SK-N-MC (cell line): Measurements from ENCODE around the gene DDX51.
"Not testable (repeated sequence)": the region's sequence is repeated elsewhere in the genome, so short reads cannot be mapped to it uniquely, and the experiment has no call there.

ENCODE experiments used
- DNase-seq: peaks from one replicate; pipeline ENCODE4 v3.0.0-alpha.2; 2011; ENCODE audit warnings: low read depth, low spot score
- H3K27ac ChIP-seq: fragments of 200-600 bp; sonication (generic); 2 replicates; pipeline ENCODE4 v1.5.1; 2016; ENCODE audit warnings: mixed run types
- H3K36me3 ChIP-seq: fragments of 200-600 bp; sonication (generic); 2 replicates; pipeline ENCODE4 v1.6.1; 2017; ENCODE audit warnings: antibody characterized with exemption, low read length, mixed read lengths; ENCODE audit not compliant: insufficient read depth
- H3K4me3 ChIP-seq: fragments of 200-600 bp; sonication (generic); 2 replicates; pipeline ENCODE4 v1.5.1; 2016
- H3K9ac ChIP-seq: fragments of 200-600 bp; sonication (generic); 2 replicates; pipeline ENCODE4 v1.8.0; 2017; ENCODE audit warnings: mixed run types, mixed read lengths; ENCODE audit not compliant: insufficient read length
- H3K9me3 ChIP-seq: fragments of 200-600 bp; sonication (generic); 2 replicates; pipeline ENCODE4 v1.6.1; 2017; ENCODE audit warnings: low read depth, mild to moderate bottlenecking, antibody characterized with exemption, low read length, moderate library complexity, mixed read lengths
- EZH2 ChIP-seq: fragments of 200-600 bp; sonication (generic); IDR thresholded peaks from one replicate; pipeline ENCODE4 v1.6.1; 2017; ENCODE audit warnings: antibody characterized with exemption
- FOXP2 ChIP-seq: optimal IDR thresholded peaks from 2 replicates; pipeline ENCODE3; 2011; ENCODE audit warnings: mild to moderate bottlenecking, moderate library complexity; ENCODE audit not compliant: insufficient read depth; ENCODE audit errors: extremely low read length, control extremely low read depth
- POLR2AphosphoS5 ChIP-seq: IDR thresholded peaks from 2 replicates; pipeline ENCODE4 v1.6.1; 2012; ENCODE audit warnings: mild to moderate bottlenecking, low read depth, low read length, borderline replicate concordance

Gene DDX51

DNA sequence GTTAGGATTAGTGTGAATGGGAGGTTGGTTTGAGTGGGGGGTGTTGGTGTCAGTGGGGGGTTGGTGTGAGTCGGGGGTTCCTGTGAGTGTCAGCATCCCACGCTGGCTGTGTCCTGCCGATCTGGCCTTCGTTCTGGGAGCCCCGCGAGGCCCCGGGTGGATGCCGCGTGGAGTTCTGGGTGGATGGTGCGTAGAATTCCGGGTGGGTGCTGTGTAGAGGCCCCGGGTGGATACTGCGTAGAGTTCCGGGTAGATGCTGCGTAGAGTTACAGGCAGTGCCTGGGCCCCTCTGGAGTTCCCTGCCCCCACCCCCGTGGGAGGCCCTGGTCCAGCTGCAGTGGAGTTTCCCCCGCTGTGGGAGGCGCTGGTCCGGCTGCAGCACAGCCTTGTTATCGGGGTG is 8.8 kb upstream of the DDX51 start:
- no peak for DNase-seq
- TF ChIP-seq FOXP2 (no peak), POLR2AphosphoS5 (no peak), EZH2 (no peak)
- Histone ChIP-seq H3K9me3 (no peaks in the 10 kb centered on the region), H3K27ac (no peak overlapping the region), H3K4me3 (no peak overlapping the region), H3K9ac (no peak overlapping the region), H3K36me3 (peaks cover 24% of the 10 kb centered on the region; the same call in 1 of the 2 replicates)

- Histone ChIP-seq H3K9me3 (no peaks in the 10 kb centered on the region), H3K36me3 (peaks cover 25% of the 10 kb centered on the region; the same call in 1 of the 2 replicates), H3K27ac (no peak overlapping the region), H3K4me3 (no peak overlapping the region), H3K9ac (no peak overlapping the region)
- TF ChIP-seq FOXP2 (no peak), EZH2 (no peak), POLR2AphosphoS5 (no peak)
- DNase-seq: no peak
Observed at GRCh38 chr12:132152411-132152821, 8.3 kb upstream of the DDX51 start.

DNA sequence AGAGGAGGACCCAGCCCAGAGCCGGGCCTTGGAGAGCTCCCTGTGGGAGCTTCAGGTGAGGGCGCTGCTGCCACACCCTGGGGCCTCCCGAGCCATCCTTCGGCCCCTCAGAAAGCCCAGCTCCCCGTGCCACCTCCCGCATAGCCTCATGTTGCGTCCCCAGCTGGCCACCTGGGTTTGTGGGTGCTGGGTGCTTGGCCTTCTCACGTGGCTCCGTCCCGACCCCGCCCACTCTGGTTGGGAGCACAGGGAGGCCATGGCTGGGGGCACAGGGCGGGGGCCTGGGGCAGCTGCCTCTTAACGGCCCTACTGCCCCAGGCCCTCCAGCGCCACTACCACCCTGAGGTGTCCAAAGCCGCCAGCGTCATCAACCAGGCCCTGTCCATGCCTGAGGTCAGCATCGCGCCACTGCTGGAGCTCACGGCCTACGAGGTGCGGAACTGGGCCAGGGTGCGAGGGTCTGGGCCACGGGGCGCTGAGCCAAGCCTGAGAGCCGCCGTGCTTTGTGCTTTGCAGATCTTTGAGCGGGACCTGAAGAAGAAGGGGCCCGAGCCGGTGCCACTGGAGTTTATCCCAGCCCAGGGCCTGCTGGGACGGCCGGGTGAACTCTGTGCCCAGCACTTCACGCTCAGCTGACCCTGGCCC is 7.8 kb upstream of the DDX51 start:
- no peak overlapping the region for H3K9ac ChIP-seq
- H3K9me3 ChIP-seq: no peaks in the 10 kb centered on the region
- H3K4me3 ChIP-seq: no peak overlapping the region
- peaks cover 23% of the 10 kb centered on the region; the same call in 1 of the 2 replicates for H3K36me3 ChIP-seq
- no peak overlapping the region for H3K27ac ChIP-seq
- no peak for DNase-seq
- TF ChIP-seq EZH2: no peak
- no peak for TF ChIP-seq FOXP2
- TF ChIP-seq POLR2AphosphoS5: no peak

DNA sequence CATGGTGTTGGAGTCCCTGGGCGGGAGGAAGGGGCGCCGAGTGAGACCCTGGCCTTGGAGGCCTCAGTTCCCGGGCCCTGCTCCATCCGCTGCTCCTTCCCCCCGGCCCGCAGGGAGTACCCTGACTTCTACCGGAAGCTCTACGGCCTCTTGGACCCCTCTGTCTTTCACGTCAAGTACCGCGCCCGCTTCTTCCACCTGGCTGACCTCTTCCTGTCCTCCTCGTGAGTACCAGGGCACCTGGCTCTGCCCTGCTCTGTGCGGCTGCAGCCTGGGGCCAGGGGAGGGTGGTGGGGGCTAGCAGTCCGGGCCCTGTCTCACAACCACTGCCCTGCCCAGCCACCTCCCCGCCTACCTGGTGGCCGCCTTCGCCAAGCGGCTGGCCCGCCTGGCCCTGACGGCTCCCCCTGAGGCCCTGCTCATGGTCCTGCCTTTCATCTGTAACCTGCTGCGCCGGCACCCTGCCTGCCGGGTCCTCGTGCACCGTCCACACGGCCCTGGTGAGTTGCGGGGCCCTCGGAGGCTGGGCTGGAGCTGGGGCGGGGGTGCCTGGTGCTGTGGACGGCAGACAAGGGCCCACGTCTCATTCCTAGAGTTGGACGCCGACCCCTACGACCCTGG is 7.1 kb upstream of the DDX51 start:
- Histone ChIP-seq H3K36me3 (peaks cover 18% of the 10 kb centered on the region; the same call in 1 of the 2 replicates), H3K4me3 (no peak overlapping the region), H3K27ac (no peak overlapping the region), H3K9me3 (no peaks in the 10 kb centered on the region), H3K9ac (no peak overlapping the region)
- no peak for DNase-seq
- no peak for TF ChIP-seq EZH2
- no peak for TF ChIP-seq POLR2AphosphoS5
- no peak for TF ChIP-seq FOXP2

DNA sequence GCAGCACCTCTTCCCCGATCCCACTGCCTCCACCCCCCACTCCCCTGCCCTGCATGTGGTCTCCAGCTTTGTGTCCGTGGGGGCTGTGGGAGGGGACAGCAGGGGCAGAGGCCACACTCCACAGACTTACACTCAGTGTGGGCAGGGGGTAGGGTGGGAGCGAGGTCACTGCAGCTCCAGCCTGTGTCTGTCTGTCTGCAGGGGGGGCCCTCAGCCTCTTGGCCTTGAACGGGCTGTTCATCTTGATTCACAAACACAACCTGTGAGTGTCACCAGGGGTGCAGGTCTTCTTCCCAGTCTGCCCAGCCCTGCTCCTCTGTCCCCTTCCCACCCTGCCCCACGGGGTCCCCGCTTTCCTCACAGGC is 6.6 kb upstream of the DDX51 start:
- Histone ChIP-seq H3K27ac (no peak overlapping the region), H3K9me3 (no peaks in the 10 kb centered on the region), H3K9ac (no peak overlapping the region), H3K36me3 (peaks cover 15% of the 10 kb centered on the region; the same call in 1 of the 2 replicates), H3K4me3 (no peak overlapping the region)
- no peak for TF ChIP-seq FOXP2
- TF ChIP-seq POLR2AphosphoS5: no peak
- no peak for TF ChIP-seq EZH2
- DNase-seq: no peak

- H3K4me3 ChIP-seq, DNase-seq, H3K27ac ChIP-seq, H3K9ac ChIP-seq, H3K9me3 ChIP-seq: not testable (repeated sequence)
- peaks cover 15% of the 10 kb centered on the region; the same call in 1 of the 2 replicates for H3K36me3 ChIP-seq
Observed at GRCh38 chr12:132149526-132149925, 5.4 kb upstream of the DDX51 start.

DNA sequence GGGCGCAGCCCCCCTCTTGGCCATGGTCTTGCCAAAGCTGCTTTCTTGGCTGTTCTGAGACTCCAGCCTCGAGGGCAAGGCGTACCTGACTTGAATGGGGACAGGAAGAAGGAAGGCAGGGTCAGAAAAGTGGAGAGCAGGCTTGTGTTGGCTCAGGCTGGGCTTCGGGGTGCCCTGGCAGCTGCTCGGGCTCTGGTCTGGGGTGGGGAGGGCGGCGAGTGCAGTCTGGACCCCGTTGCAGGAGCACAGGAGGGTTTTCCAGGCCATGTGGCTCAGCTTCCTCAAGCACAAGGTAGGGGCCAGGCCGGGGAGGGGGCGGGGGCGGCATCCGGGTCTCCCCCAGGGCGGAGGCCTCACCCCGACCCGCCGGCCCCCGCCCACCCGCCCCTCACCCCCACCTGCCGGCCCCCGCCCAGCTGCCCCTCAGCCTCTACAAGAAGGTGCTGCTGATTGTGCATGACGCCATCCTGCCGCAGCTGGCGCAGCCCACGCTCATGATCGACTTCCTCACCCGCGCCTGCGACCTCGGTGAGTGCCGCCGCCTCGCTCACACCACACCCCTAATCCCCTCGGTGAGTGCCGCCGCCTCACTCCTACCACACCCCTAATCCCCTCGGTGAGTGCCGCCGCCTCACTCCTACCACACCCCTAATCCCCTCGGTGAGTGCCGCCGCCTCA is 4.4 kb upstream of the DDX51 start:
- H3K27ac ChIP-seq: no peak overlapping the region
- H3K9me3 ChIP-seq: no peaks in the 10 kb centered on the region
- TF ChIP-seq EZH2: no peak
- TF ChIP-seq POLR2AphosphoS5: no peak
- no peak for TF ChIP-seq FOXP2
- no peak overlapping the region for H3K9ac ChIP-seq
- no peak overlapping the region for H3K4me3 ChIP-seq
- H3K36me3 ChIP-seq: peaks cover 15% of the 10 kb centered on the region; the same call in 1 of the 2 replicates
- no peak for DNase-seq

- Histone ChIP-seq H3K4me3 (no peak overlapping the region), H3K9me3 (no peaks in the 10 kb centered on the region), H3K36me3 (peaks cover 15% of the 10 kb centered on the region; the same call in 1 of the 2 replicates), H3K9ac (no peak overlapping the region), H3K27ac (no peak overlapping the region)
- TF ChIP-seq EZH2 (no peak), POLR2AphosphoS5 (no peak; the same call in 1 of the 2 replicates), FOXP2 (no peak)
- DNase-seq: no peak
Observed at GRCh38 chr12:132147423-132148367, 3.6 kb upstream of the DDX51 start.
